HepG2 (cell line): Measurements from ENCODE around the gene POLN. TPM values are rescaled to one million over a fixed set of nuclear protein-coding genes. Genes with fewer than 3 reads are reported as not detected.

ENCODE experiments used
- AGO1 ChIP-seq: fragments of 200-400 bp; formaldehyde crosslinking; IDR thresholded peaks from 2 replicates; pipeline ENCODE4 v1.6.1; 2017; ENCODE audit warnings: mild to moderate bottlenecking, low read depth, low read length, moderate library complexity; ENCODE audit not compliant: poor library complexity, severe bottlenecking
- E2F5 ChIP-seq: sonication (generic); formaldehyde crosslinking; conservative IDR thresholded peaks from 2 replicates; pipeline ENCODE4 v1.4.0; 2020; ENCODE audit warnings: missing genetic modification reagents
- GABPA ChIP-seq, 2 experiments: IDR thresholded peaks; 2 replicates each; pipeline ENCODE4 v1.6.1; 2011 to 2016; ENCODE audit warnings: low read depth in 2 of 2, low read length in 1 of 2, missing biosample characterization in 1 of 2, missing genetic modification characterization in 1 of 2
- MNT ChIP-seq: fragments of 450-650 bp; IDR thresholded peaks from 2 replicates; pipeline ENCODE4 v1.6.1; 2016
- NFKBIZ ChIP-seq: IDR thresholded peaks from 2 replicates; pipeline ENCODE4 v1.6.1; 2018; ENCODE audit warnings: missing genetic modification reagents, missing compliant biosample characterization
- SUZ12 ChIP-seq: fragments of 150-350 bp; IDR thresholded peaks from 2 replicates; pipeline ENCODE4 v1.6.1; 2014; ENCODE audit warnings: low read depth, low read length
- ZEB1 ChIP-seq: IDR thresholded peaks from 2 replicates; pipeline ENCODE4 v1.6.1; 2012; ENCODE audit warnings: mild to moderate bottlenecking, low read depth, inconsistent platforms; ENCODE audit not compliant: insufficient replicate concordance
- ZFP37 ChIP-seq: sonication (generic); formaldehyde crosslinking; IDR thresholded peaks from 2 replicates; pipeline ENCODE4 v1.4.0; 2020; ENCODE audit warnings: missing genetic modification reagents, borderline replicate concordance
- ZNF326 ChIP-seq: sonication (generic); formaldehyde crosslinking; IDR thresholded peaks from 2 replicates; pipeline ENCODE4 v1.4.0; 2020; ENCODE audit warnings: missing genetic modification reagents, borderline replicate concordance
- ZNF530 ChIP-seq: sonication (generic); formaldehyde crosslinking; IDR thresholded peaks from 2 replicates; pipeline ENCODE4 v1.5.0; 2020; ENCODE audit warnings: low read depth, mild to moderate bottlenecking, missing genetic modification reagents
- ZNF674 ChIP-seq: sonication (generic); formaldehyde crosslinking; IDR thresholded peaks from 2 replicates; pipeline ENCODE4 v1.5.0; 2020; ENCODE audit warnings: low read depth, mild to moderate bottlenecking, missing genetic modification reagents
- ZNF768 ChIP-seq: sonication (generic); formaldehyde crosslinking; IDR thresholded peaks from 2 replicates; pipeline ENCODE4 v1.4.0; 2020; ENCODE audit warnings: missing genetic modification reagents
- polyA plus RNA-seq, 8 experiments: library from polyadenylated mRNA; depleted of rRNA in 3 of 8; stranded (reverse) in 7 of 8; unstranded in 1 of 8; fragments of >200 nt; fragmentation: Illumina TruSeq in 4 of 8; extraction: Trizol in 4 of 8; gene quantifications; 2 replicates each; pipeline versions ENCODE4 v1.2.1 to v1.2.3, GENCODE V29; 2011 to 2016; ENCODE audit warnings: low read depth in 4 of 8, missing spikeins in 1 of 8, mixed read lengths in 1 of 8; ENCODE audit not compliant: insufficient read depth in 1 of 8
- total RNA-seq, 5 experiments: library from RNA; depleted of rRNA; stranded (reverse); fragments of >200 nt; fragmentation: Illumina TruSeq; extraction: Trizol; gene quantifications; 2 replicates each; pipeline ENCODE4 v1.2.3, GENCODE V29; 2016; ENCODE audit warnings: low read depth in 1 of 5
- TF ChIP-seq, protein P1 (sequence below), 2 experiments: sonication (generic) in 1 of 2; formaldehyde crosslinking in 1 of 2; IDR thresholded peaks; 2 replicates each; pipeline versions ENCODE4 v1.4.0 to v1.6.1; 2018 to 2020; ENCODE audit warnings: missing genetic modification reagents in 2 of 2, borderline replicate concordance in 1 of 2, low read depth in 1 of 2, mild to moderate bottlenecking in 1 of 2, missing biosample characterization in 1 of 2
- TF ChIP-seq, protein P2 (sequence below): sonication (generic); formaldehyde crosslinking; IDR thresholded peaks from 2 replicates; pipeline ENCODE4 v1.9.0; 2022; ENCODE audit warnings: low read depth, missing genetic modification reagents
- TF ChIP-seq, protein P3 (sequence below): sonication (generic); formaldehyde crosslinking; IDR thresholded peaks from 2 replicates; pipeline ENCODE4 v1.4.0; 2020; ENCODE audit warnings: missing genetic modification reagents

POLN gene
- total and polyA plus RNA-seq, 2 of the 13 experiments (the other 11 are each of a cell fraction or from before 2014, with no cell fraction given) = 0.93 to 1.5 TPM

DNA sequence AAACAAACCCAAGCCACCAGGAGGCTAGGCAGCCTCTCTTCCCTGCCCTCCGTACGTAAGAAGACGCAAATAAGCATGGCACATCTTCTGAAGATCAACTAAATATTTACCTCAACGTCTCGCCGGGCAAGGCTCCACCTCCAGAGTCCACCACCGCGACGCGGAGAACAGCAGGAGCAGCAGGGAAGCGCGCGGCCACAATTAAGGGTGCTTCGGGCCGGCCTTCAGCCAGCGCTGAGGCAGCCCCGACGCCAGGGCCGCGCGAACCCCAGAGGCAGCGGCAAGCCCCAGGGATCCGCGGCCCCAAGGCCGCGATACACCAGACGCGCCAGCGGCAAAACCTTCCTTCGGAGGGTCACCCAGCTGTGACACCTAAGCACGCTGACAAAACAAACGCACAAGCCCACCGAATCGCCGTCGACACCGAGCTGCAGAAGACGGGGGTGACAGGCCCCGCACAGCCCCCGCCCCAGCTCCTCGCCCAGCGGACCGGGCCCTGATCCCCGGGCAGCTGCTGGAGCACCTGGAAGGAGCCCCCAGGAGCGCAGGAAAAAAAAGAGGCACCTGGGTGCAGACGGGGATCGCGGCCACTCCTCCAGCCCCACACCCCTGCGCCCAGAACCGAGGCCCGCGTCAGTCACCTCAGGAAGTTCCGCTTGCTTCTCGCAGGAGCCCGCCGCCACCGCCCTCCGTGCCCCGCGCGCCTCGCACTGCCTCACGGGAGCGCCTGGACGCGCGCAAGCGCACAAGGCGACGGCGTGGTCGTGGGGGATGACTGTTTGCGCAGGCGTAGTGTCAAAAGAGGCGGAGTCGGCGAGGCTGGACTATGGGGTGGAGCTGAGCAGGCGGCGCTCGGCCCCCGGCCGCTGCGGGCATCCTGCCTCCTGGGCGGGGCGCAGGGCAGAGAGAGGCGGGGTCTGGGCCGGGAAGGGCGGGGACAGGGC lies at the start of gene POLN, which contains the start of gene HAUS3 (continued):
- TF ChIP-seq GABPA (IDR thresholded peaks at IDR 0.05; ENCODE audit: low read depth, low read length) (no peak), GABPA (CRISPR knock-in tag; IDR thresholded peaks at IDR 0.05; ENCODE audit: low read depth) (no peak), ZNF530 (CRISPR knock-in tag) (no peak), AGO1 (peak; percentile 76), MNT (peak; percentile 62), E2F5 (peak; percentile 97), ZFP37 (CRISPR knock-in tag) (no peak), ZNF674 (0 out of 2 replicates have a peak, but pooled peaks have one; percentile 32), ZEB1 (no peak), ZNF768 (CRISPR knock-in tag) (0 out of 2 replicates have a peak, but pooled peaks have one; percentile 54), ZNF326 (CRISPR knock-in tag) (no peak), NFKBIZ (CRISPR knock-in tag) (no peak), SUZ12 (peak; percentile 47)
- TF ChIP-seq, protein P1, sequence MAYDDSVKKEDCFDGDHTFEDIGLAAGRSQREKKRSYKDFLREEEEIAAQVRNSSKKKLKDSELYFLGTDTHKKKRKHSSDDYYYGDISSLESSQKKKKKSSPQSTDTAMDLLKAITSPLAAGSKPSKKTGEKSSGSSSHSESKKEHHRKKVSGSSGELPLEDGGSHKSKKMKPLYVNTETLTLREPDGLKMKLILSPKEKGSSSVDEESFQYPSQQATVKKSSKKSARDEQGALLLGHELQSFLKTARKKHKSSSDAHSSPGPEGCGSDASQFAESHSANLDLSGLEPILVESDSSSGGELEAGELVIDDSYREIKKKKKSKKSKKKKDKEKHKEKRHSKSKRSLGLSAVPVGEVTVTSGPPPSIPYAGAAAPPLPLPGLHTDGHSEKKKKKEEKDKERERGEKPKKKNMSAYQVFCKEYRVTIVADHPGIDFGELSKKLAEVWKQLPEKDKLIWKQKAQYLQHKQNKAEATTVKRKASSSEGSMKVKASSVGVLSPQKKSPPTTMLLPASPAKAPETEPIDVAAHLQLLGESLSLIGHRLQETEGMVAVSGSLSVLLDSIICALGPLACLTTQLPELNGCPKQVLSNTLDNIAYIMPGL (CRISPR knock-in tag; IDR thresholded peaks at IDR 0.05; ENCODE audit: borderline replicate concordance in 1 of 2, low read depth in 1 of 2) = peak; percentile 65 to 87
- TF ChIP-seq, protein P2, sequence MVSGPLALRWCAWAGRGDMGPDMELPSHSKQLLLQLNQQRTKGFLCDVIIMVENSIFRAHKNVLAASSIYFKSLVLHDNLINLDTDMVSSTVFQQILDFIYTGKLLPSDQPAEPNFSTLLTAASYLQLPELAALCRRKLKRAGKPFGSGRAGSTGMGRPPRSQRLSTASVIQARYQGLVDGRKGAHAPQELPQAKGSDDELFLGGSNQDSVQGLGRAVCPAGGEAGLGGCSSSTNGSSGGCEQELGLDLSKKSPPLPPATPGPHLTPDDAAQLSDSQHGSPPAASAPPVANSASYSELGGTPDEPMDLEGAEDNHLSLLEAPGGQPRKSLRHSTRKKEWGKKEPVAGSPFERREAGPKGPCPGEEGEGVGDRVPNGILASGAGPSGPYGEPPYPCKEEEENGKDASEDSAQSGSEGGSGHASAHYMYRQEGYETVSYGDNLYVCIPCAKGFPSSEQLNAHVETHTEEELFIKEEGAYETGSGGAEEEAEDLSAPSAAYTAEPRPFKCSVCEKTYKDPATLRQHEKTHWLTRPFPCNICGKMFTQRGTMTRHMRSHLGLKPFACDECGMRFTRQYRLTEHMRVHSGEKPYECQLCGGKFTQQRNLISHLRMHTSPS (CRISPR knock-in tag) = no peak
- TF ChIP-seq, protein P3, sequence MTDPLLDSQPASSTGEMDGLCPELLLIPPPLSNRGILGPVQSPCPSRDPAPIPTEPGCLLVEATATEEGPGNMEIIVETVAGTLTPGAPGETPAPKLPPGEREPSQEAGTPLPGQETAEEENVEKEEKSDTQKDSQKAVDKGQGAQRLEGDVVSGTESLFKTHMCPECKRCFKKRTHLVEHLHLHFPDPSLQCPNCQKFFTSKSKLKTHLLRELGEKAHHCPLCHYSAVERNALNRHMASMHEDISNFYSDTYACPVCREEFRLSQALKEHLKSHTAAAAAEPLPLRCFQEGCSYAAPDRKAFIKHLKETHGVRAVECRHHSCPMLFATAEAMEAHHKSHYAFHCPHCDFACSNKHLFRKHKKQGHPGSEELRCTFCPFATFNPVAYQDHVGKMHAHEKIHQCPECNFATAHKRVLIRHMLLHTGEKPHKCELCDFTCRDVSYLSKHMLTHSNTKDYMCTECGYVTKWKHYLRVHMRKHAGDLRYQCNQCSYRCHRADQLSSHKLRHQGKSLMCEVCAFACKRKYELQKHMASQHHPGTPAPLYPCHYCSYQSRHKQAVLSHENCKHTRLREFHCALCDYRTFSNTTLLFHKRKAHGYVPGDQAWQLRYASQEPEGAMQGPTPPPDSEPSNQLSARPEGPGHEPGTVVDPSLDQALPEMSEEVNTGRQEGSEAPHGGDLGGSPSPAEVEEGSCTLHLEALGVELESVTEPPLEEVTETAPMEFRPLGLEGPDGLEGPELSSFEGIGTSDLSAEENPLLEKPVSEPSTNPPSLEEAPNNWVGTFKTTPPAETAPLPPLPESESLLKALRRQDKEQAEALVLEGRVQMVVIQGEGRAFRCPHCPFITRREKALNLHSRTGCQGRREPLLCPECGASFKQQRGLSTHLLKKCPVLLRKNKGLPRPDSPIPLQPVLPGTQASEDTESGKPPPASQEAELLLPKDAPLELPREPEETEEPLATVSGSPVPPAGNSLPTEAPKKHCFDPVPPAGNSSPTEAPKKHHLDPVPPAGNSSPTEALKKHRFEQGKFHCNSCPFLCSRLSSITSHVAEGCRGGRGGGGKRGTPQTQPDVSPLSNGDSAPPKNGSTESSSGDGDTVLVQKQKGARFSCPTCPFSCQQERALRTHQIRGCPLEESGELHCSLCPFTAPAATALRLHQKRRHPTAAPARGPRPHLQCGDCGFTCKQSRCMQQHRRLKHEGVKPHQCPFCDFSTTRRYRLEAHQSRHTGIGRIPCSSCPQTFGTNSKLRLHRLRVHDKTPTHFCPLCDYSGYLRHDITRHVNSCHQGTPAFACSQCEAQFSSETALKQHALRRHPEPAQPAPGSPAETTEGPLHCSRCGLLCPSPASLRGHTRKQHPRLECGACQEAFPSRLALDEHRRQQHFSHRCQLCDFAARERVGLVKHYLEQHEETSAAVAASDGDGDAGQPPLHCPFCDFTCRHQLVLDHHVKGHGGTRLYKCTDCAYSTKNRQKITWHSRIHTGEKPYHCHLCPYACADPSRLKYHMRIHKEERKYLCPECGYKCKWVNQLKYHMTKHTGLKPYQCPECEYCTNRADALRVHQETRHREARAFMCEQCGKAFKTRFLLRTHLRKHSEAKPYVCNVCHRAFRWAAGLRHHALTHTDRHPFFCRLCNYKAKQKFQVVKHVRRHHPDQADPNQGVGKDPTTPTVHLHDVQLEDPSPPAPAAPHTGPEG (CRISPR knock-in tag) = 0 out of 2 replicates have a peak, but pooled peaks have one; percentile 25
